ENCODE data around the gene PDE2A. TPM values are rescaled to one million over a fixed set of nuclear protein-coding genes. Genes with fewer than 3 reads are reported as not detected.

The PDE2A gene
- total RNA-seq, 1 donor, result not detected

- TF ChIP-seq CTCF (IDR thresholded peaks at IDR 0.05; ENCODE audit: insufficient read depth, low read length), result no peak
- H3K4me3 ChIP-seq (ENCODE audit: low read depth, low read length), result no peak overlapping the region
- no peak for DNase-seq (ENCODE audit: low read depth)
Observed at GRCh38 chr11:72602250-72602904, 71.8 kb downstream of the PDE2A start.

DNA sequence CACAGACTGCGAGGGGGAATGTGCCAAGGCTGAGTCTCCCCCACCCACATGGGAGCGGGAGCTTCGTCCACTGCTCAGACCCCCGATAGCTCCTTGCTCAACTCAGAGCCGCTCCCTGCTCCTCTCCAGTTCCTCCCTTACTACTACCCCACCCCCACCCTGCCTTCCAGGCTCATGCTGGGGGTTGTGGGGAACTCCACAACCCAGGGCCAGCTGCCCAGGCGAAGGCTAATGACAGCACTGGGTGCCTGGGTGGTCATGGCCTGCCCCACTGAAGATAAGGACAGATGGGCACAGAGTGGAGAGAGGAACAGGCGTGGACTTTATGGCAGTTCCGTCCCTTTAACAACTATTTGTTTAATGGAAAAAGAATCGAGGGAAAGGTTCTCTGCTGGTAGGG lies 73.7 kb downstream of the PDE2A start:
- no peak for TF ChIP-seq CTCF (IDR thresholded peaks at IDR 0.05; ENCODE audit: insufficient read depth, low read length)
- DNase-seq (ENCODE audit: low read depth), result no peak
- no peak overlapping the region for H3K4me3 ChIP-seq (ENCODE audit: low read depth, low read length)

GRCh38 chr11:72599325-72600117 lies 74.7 kb downstream of the PDE2A start:
- no peak overlapping the region for H3K4me3 ChIP-seq (ENCODE audit: low read depth, low read length)
- no peak for DNase-seq (ENCODE audit: low read depth)
- TF ChIP-seq CTCF (IDR thresholded peaks at IDR 0.05; ENCODE audit: insufficient read depth, low read length), result no peak

DNA sequence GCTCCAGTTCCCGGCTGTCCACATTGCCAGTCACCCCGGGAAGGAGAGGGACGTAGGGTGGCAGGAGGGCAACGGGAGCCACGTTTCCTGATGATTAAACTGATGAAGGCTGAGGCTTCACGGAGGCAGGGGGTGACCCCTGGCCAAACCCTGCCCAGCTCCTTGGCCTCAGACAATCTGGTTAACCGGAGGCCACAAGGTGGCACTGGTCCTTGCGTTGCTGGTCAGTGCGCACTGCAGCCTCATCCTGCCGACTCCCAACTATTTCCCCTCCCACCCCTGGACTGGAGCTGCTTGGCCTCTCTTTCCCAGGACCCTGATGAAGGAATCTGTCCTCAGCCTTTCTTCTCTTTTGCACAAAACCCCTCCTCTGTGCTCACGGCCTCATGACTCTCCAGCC lies 75.3 kb downstream of the PDE2A start:
- TF ChIP-seq CTCF (IDR thresholded peaks at IDR 0.05; ENCODE audit: insufficient read depth, low read length), result peak; percentile 67

GRCh38 chr11:72598466-72598865 lies 75.8 kb downstream of the PDE2A start:
- no peak for TF ChIP-seq CTCF (IDR thresholded peaks at IDR 0.05; ENCODE audit: insufficient read depth, low read length)
- no peak overlapping the region for H3K4me3 ChIP-seq (ENCODE audit: low read depth, low read length)
- DNase-seq (ENCODE audit: low read depth), result no peak

More for the DNA sequence above, 75.3 kb downstream of the PDE2A start:
- H3K4me3 ChIP-seq (ENCODE audit: low read depth, low read length), result no peak overlapping the region
- DNase-seq (ENCODE audit: low read depth), result peak; percentile 56

DNA sequence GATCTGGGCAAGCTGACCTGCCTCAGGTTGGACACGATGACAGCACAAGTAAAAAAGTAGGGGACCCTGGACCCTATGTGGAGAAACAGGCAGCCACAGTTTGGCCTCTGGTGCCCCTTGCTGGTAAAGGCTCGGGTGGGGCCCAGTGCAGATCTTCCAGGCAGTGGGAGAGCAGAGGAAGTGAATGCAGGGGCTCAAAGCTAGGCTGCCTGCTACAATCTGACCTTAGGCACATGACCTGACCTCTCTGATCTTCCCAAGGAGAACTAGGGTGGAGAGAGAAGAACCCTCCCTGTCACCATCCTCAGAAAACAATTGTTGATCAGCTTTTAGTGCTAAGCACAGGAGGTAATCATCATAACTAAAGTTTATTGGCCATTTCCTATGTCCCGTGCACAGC lies 76.5 kb downstream of the PDE2A start:
- TF ChIP-seq CTCF (IDR thresholded peaks at IDR 0.05; ENCODE audit: insufficient read depth, low read length), result no peak
- H3K4me3 ChIP-seq (ENCODE audit: low read depth, low read length), result no peak overlapping the region
- no peak for DNase-seq (ENCODE audit: low read depth)
